Erythroblast (primary cell): ENCODE data around the gene CBL.

Source experiments
- GATA1 ChIP-seq: IDR thresholded peaks from 2 replicates; pipeline ENCODE4 v1.6.1; 2011; ENCODE audit warnings: low read depth, mild to moderate bottlenecking, control low read depth, low read length, moderate library complexity
- POLR2A ChIP-seq: IDR thresholded peaks from 2 replicates; pipeline ENCODE4 v1.6.1; 2011; ENCODE audit warnings: mild to moderate bottlenecking, low read length

DNA sequence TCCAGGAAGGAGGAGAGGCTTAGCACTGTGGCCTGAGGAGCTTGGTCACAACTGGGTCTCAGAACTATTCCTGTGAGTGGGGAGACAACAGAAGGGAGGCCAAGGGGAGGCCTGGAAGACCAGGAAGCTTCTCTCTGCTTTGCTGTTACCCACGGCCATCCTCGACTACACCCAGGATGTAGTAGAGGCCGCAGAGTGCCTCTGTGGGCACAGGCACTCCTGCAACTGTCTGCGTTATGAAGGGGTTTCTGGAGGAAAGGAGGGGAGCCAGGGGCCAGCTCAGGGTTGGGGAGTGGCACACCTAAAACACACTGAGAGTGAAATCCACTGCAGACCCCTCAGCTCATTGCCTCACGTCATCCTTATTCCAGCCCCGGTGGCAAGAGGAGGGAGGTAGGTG, 144.2 kb downstream of the CBL start:
- TF ChIP-seq POLR2A (no peak), GATA1 (no peak)
